ENCODE results near the gene CRACDL.

The CRACDL gene

DNA sequence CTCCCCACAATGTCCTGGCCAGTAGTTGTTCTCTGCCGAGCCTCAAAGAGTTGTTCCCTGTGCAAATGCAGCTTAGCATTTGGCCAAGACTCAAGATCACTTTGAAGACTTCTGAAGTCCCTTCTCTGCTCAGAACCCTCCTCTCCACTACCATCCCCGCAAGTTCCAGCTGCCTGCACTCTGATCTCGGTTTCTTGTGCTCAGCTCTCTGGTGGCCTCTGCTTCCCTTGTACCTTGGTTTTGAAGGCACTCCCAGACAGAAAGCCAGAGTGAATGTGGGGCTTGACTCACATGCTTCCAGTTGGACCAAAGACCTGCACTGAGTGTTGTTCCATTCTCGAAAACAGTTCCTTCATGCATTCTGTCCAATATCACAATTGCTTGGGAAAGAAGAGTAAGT is 28.6 kb downstream of the CRACDL start:
- TF ChIP-seq RAD21 (IDR thresholded peaks at IDR 0.05; ENCODE audit: low read depth) (no peak), EGR1 (IDR thresholded peaks at IDR 0.05) (no peak), TCF12 (IDR thresholded peaks at IDR 0.05; ENCODE audit: low read depth) (no peak), TAF1 (IDR thresholded peaks at IDR 0.05; ENCODE audit: low read depth) (no peak), YY1 (IDR thresholded peaks at IDR 0.05; ENCODE audit: low read depth) (no peak), CREB1 (IDR thresholded peaks at IDR 0.05; ENCODE audit: low read depth) (no peak), TEAD4 (IDR thresholded peaks at IDR 0.05) (no peak), EP300 (IDR thresholded peaks at IDR 0.05; ENCODE audit: borderline replicate concordance) (no peak)
- TF ChIP-seq, protein P1, sequence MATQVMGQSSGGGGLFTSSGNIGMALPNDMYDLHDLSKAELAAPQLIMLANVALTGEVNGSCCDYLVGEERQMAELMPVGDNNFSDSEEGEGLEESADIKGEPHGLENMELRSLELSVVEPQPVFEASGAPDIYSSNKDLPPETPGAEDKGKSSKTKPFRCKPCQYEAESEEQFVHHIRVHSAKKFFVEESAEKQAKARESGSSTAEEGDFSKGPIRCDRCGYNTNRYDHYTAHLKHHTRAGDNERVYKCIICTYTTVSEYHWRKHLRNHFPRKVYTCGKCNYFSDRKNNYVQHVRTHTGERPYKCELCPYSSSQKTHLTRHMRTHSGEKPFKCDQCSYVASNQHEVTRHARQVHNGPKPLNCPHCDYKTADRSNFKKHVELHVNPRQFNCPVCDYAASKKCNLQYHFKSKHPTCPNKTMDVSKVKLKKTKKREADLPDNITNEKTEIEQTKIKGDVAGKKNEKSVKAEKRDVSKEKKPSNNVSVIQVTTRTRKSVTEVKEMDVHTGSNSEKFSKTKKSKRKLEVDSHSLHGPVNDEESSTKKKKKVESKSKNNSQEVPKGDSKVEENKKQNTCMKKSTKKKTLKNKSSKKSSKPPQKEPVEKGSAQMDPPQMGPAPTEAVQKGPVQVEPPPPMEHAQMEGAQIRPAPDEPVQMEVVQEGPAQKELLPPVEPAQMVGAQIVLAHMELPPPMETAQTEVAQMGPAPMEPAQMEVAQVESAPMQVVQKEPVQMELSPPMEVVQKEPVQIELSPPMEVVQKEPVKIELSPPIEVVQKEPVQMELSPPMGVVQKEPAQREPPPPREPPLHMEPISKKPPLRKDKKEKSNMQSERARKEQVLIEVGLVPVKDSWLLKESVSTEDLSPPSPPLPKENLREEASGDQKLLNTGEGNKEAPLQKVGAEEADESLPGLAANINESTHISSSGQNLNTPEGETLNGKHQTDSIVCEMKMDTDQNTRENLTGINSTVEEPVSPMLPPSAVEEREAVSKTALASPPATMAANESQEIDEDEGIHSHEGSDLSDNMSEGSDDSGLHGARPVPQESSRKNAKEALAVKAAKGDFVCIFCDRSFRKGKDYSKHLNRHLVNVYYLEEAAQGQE (IDR thresholded peaks at IDR 0.05; ENCODE audit: low read depth) = no peak
- TF ChIP-seq, protein P2, sequence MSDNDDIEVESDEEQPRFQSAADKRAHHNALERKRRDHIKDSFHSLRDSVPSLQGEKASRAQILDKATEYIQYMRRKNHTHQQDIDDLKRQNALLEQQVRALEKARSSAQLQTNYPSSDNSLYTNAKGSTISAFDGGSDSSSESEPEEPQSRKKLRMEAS (IDR thresholded peaks at IDR 0.05) = no peak

DNA sequence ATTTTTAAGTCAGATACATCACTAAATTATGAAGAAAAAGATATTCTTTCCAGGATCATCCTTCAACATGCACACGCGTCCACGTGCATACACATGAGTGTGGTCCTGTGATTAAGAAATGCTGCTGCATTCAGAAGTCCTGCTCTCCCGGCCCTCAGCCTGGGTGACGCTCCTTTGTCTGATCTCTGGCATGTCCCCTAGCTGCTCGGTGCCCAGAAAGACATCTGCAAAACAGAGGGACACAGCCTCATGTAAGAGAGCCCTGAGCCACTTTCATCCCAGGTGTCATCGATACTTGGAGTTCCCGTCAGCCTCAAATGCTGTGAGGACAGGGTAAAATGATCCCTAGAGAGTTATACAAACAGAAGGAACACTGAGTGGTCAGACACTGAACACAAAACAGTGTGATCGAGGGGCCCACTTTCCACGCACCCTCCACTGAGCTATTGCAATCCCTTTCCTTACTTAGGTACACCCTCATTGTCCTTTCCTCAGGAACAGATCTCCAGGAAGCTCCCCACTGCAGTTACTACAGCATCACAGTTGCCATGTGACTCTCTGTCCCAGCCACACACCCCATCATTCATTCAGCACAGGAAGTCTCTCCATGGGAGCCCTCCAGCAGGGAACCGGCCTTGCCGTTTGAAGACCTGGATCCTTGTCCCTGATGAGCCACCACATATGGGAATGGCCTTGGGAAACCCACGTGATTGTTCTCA is 32.1 kb downstream of the CRACDL start:
- no peak for TF ChIP-seq YY1 (IDR thresholded peaks at IDR 0.05; ENCODE audit: low read depth)
- TF ChIP-seq TEAD4 (IDR thresholded peaks at IDR 0.05) = no peak
- TF ChIP-seq RAD21 (IDR thresholded peaks at IDR 0.05; ENCODE audit: low read depth) = no peak
- TF ChIP-seq FOXM1 (IDR thresholded peaks at IDR 0.05; ENCODE audit: borderline replicate concordance, low read depth) = no peak
- TF ChIP-seq, protein P2 (IDR thresholded peaks at IDR 0.05) = no peak

DNA sequence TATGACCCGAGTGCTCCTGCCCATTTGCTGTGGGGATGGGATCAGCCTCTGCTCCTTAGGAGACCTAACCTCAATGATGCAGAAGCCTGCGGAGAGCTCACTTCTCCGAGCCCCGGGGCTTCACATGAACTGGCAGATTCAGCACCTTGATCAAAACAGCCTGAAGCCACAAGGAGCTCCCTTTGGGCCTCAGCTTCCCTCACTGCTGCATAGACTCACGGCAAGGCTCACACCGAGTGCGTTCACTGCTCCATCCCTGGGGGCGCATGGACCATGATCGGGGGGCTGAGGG is 33.0 kb downstream of the CRACDL start:
- TF ChIP-seq TAF1 (IDR thresholded peaks at IDR 0.05; ENCODE audit: low read depth) = no peak
- no peak for TF ChIP-seq ZBTB7A (IDR thresholded peaks at IDR 0.05; ENCODE audit: low read depth)
- TF ChIP-seq, protein P2 (IDR thresholded peaks at IDR 0.05) = no peak
- no peak for TF ChIP-seq RAD21 (IDR thresholded peaks at IDR 0.05; ENCODE audit: low read depth)
- no peak for TF ChIP-seq CEBPB (IDR thresholded peaks at IDR 0.05)
- no peak for TF ChIP-seq CREB1 (IDR thresholded peaks at IDR 0.05; ENCODE audit: low read depth)
- TF ChIP-seq, protein P3, sequence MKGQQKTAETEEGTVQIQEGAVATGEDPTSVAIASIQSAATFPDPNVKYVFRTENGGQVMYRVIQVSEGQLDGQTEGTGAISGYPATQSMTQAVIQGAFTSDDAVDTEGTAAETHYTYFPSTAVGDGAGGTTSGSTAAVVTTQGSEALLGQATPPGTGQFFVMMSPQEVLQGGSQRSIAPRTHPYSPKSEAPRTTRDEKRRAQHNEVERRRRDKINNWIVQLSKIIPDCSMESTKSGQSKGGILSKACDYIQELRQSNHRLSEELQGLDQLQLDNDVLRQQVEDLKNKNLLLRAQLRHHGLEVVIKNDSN (IDR thresholded peaks at IDR 0.05) = no peak
- no peak for TF ChIP-seq TCF12 (IDR thresholded peaks at IDR 0.05; ENCODE audit: low read depth)
- no peak for TF ChIP-seq FOXM1 (IDR thresholded peaks at IDR 0.05; ENCODE audit: borderline replicate concordance, low read depth)
- no peak for TF ChIP-seq EP300 (IDR thresholded peaks at IDR 0.05; ENCODE audit: borderline replicate concordance)
- TF ChIP-seq YY1 (IDR thresholded peaks at IDR 0.05; ENCODE audit: low read depth) = no peak
- TF ChIP-seq, protein P1 (IDR thresholded peaks at IDR 0.05; ENCODE audit: low read depth) = no peak
- TF ChIP-seq NFIC (IDR thresholded peaks at IDR 0.05) = no peak
- TF ChIP-seq EGR1 (IDR thresholded peaks at IDR 0.05) = no peak
- no peak for TF ChIP-seq TEAD4 (IDR thresholded peaks at IDR 0.05)

DNA sequence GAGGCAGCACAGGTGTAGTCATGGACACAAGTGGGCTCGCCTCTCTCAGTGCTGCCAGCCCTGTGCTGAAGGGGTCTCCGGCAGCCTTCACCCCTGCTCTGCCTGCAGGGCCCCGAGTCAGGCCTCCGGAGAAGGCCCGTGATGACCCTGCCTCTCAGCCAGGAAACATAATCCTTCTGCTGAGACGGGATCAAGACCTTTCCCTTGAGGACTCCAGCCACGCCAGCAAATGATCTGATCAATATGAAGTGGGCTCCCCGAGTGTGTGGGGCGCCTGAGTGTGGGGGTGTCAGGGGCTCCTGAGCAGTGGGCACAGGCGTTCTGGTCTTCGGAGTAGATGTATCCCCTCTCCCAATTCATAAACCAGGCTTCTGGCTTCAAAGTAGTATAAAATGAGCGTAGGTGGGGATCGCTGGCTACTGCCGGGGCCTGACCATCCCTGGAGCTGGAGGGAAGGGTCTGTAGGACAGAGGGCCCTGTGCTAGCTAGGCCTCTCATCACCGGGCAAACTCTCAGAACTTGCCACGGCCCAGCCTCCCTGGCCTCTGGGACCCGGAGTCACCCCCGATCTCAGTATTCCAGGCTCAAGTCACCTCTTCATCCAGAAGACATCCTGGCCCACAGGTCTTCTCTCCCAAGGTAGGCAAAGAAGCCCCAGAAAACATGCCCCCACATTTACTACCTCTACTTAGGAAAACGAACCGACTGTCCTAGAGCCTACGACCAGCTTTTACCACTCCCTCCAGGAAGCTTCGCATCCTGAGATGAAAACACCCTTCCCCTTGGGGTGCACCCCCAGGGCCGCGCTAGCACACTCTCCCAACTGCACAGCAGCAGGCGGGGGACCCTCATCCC is 33.6 kb downstream of the CRACDL start:
- no peak for TF ChIP-seq TAF1 (IDR thresholded peaks at IDR 0.05; ENCODE audit: low read depth)
- no peak for TF ChIP-seq TEAD4 (IDR thresholded peaks at IDR 0.05)
- TF ChIP-seq, protein P2 (IDR thresholded peaks at IDR 0.05) = no peak
- TF ChIP-seq TCF12 (IDR thresholded peaks at IDR 0.05; ENCODE audit: low read depth) = no peak
- no peak for TF ChIP-seq RAD21 (IDR thresholded peaks at IDR 0.05; ENCODE audit: low read depth)
- no peak for TF ChIP-seq YY1 (IDR thresholded peaks at IDR 0.05; ENCODE audit: low read depth)

DNA sequence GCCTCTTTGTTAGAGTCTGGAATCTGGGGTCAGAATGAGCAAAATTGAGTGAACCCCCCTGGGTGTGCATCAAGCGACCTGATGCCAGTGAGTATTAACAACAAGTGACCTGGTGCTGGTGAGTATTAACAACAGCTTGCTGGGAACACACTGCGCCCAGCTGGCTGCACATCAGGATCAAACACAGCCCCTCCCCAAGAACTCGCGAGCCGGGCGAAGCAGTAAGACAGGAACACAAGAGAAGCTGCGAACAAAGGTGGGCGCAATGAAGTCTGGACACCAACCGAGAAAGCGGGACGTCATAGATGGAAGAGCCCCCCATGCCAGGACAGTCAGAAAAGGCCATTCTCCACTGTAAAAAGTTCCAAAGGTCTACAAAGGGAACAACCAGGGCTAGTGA is 34.3 kb downstream of the CRACDL start:
- TF ChIP-seq YY1 (IDR thresholded peaks at IDR 0.05; ENCODE audit: low read depth) (no peak), EP300 (IDR thresholded peaks at IDR 0.05; ENCODE audit: borderline replicate concordance) (no peak), EGR1 (IDR thresholded peaks at IDR 0.05) (no peak), NFIC (IDR thresholded peaks at IDR 0.05) (no peak), TEAD4 (IDR thresholded peaks at IDR 0.05) (no peak), CREB1 (IDR thresholded peaks at IDR 0.05; ENCODE audit: low read depth) (no peak), TAF1 (IDR thresholded peaks at IDR 0.05; ENCODE audit: low read depth) (no peak), RAD21 (IDR thresholded peaks at IDR 0.05; ENCODE audit: low read depth) (no peak), FOXM1 (IDR thresholded peaks at IDR 0.05; ENCODE audit: borderline replicate concordance, low read depth) (no peak), ZBTB7A (IDR thresholded peaks at IDR 0.05; ENCODE audit: low read depth) (no peak), CEBPB (IDR thresholded peaks at IDR 0.05) (no peak), TCF12 (IDR thresholded peaks at IDR 0.05; ENCODE audit: low read depth) (no peak)
- TF ChIP-seq, protein P2 (IDR thresholded peaks at IDR 0.05) = no peak
- TF ChIP-seq, protein P1 (IDR thresholded peaks at IDR 0.05; ENCODE audit: low read depth) = no peak
- TF ChIP-seq, protein P3 (IDR thresholded peaks at IDR 0.05) = no peak
